GM12864 (cell line): ENCODE data around the gene SAA4.
"Not testable (repeated sequence)": the region's sequence is repeated elsewhere in the genome, so short reads cannot be mapped to it uniquely, and the experiment has no call there.

Experiments
- DNase-seq: peaks from one replicate; pipeline ENCODE4 v3.0.0-alpha.2; 2011; ENCODE audit warnings: low read depth
- H3K4me3 ChIP-seq: 2 replicates; pipeline ENCODE4 v1.5.1; 2011; ENCODE audit warnings: mild to moderate bottlenecking, low read depth, low read length, control low read depth
- TF ChIP-seq, protein P1 (sequence below): IDR thresholded peaks from 2 replicates; pipeline ENCODE4 v1.5.1; 2011; ENCODE audit warnings: low read depth, mild to moderate bottlenecking, moderate library complexity, low read length, control low read depth, inconsistent platforms; ENCODE audit errors: missing control alignments

Gene SAA4

DNA sequence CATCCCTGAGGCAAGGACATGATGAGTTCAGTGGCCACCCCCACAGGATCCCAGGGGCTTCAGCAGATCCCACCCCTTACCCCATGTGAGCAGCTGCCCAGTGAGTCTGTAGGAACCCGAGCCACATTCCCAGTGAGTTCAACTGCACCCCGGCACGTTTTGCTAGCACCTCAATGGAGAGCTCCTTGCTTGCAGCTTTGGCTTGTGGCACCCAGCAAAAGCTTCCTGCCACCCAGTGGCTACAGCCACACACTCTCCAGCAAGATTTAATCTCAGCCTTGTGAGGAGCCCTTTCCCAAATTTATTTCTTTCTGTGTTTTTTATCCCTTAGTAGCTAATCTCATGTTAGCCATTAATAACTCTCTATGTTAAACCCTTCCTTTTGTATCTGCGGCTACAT, 33.5 kb upstream of the SAA4 start:
- no peak for DNase-seq
- TF ChIP-seq, protein P1, sequence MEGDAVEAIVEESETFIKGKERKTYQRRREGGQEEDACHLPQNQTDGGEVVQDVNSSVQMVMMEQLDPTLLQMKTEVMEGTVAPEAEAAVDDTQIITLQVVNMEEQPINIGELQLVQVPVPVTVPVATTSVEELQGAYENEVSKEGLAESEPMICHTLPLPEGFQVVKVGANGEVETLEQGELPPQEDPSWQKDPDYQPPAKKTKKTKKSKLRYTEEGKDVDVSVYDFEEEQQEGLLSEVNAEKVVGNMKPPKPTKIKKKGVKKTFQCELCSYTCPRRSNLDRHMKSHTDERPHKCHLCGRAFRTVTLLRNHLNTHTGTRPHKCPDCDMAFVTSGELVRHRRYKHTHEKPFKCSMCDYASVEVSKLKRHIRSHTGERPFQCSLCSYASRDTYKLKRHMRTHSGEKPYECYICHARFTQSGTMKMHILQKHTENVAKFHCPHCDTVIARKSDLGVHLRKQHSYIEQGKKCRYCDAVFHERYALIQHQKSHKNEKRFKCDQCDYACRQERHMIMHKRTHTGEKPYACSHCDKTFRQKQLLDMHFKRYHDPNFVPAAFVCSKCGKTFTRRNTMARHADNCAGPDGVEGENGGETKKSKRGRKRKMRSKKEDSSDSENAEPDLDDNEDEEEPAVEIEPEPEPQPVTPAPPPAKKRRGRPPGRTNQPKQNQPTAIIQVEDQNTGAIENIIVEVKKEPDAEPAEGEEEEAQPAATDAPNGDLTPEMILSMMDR = no peak
- H3K4me3 ChIP-seq = no peak overlapping the region

DNA sequence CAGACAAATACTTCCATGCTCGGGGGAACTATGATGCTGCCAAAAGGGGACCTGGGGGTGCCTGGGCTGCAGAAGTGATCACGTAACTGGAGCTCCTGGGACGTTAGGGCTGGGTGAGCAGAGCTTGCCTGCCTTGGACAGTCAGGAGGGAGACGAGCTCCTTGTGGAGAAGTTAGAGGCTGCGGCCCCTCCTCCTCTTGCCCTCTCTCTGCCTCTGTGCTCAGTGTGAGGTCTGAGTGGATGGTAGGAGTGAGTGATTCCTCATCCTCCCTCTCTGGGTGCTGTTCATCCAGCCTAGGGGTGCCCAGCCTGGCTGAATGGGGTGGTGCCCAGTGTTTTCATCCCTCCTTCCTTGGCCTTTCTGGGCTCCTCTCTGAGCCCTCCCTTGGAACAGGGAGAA, 32.6 kb upstream of the SAA4 start:
- not testable (repeated sequence) for DNase-seq, H3K4me3 ChIP-seq

DNA sequence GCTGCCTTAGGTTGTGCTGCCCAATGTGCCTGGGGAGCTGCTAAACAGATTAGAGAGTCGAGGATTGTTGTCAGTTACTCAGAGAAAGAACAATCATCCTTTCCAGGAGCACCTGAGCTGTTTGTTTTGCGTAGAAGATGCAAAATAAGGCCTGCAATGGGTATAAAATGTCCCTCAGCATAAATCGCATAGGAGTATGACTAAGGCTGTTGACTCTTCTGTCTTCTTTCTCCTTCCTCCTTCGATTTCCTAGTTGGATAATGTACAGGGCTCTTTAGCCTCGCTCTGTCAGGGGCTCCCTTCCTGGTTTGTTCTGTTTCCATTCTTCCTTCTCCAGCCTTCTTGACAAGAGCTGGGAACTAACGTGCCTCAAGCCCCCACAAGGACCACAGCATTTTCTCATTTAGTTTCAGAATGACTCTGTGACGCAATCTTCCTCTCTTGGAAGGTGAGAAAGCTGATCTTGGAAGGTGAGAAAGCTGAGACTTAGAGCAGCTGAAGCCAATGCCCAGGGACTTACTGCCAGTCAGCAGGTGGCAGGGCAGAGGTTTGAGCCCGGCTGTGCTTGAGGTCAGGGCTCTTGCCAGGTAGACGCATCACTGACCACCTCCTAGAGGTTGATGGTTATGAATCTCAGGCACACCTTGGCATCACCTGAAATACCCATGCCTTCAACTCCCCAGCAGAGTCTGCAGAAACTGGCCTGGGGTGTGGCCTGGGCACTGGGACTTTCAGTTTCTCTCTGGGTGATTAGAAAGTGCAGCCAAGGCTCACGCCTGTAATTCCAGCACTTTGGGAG, 30.9 kb upstream of the SAA4 start:
- DNase-seq, H3K4me3 ChIP-seq: not testable (repeated sequence)

DNA sequence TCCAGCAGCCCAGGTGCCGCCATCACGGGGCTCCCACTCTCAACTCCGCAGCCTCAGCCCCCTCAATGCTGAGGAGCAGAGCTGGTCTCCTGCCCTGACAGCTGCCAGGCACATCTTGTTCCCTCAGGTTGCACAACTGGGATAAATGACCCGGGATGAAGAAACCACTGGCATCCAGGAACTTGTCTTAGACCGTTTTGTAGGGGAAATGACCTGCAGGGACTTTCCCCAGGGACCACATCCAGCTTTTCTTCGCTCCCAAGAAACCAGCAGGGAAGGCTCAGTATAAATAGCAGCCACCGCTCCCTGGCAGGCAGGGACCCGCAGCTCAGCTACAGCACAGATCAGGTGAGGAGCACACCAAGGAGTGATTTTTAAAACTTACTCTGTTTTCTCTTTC, 29.3 kb upstream of the SAA4 start, which contains the start of gene SAA1:
TSS of gene SAA1 (plus strand) at position 316 of the 400 bp plus-strand sequence. CDS start 624 bp downstream, outside the sequence.
- DNase-seq = no peak
- H3K4me3 ChIP-seq = no peak within 1 kb of the TSS
- TF ChIP-seq, protein P1 = no peak

DNA sequence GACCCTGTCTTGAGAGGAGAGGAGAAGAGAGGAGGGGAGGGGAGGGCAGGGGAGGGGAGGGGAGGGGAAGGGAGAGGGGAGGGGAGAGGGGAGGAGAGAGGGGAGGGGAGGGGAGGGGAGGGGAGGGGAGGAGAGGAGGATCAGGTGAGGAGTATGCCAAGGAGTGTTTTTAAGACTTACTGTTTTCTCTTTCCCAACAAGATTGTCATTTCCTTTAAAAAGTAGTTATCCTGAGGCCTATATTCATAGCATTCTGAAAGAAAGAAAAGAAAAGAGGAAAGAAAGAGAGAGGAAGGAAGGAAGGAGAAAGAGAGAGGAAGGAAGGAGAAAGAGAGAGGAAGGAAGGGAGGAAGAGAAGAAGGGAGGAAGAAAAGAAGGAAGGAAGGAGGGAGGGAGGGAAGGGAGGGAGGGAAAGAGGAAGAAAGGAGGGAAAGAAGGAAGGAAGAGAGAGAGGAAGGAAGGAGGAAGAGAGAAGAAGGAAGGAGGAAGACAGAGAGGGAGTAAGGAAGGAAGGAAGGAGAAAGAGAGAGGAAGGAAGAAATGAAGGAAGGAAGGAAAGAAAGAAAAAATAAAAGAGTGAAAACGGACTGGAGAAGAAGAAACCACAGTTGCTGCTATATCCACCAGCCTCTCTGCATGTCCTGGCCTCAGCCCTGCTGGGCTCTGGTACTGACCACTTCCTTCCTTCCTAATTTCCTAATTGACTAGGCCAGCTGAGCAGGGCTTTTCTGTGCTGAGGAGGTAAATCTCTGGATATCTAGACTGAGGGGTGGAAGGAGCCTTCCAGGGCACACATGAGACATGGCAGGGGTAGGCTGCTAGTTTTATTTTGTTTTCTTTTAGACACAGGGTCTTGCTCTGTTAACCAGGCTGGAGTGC, 28.3 kb upstream of the SAA4 start:
- TF ChIP-seq, protein P1 = no peak
- no peak for DNase-seq
- no peak overlapping the region for H3K4me3 ChIP-seq

DNA sequence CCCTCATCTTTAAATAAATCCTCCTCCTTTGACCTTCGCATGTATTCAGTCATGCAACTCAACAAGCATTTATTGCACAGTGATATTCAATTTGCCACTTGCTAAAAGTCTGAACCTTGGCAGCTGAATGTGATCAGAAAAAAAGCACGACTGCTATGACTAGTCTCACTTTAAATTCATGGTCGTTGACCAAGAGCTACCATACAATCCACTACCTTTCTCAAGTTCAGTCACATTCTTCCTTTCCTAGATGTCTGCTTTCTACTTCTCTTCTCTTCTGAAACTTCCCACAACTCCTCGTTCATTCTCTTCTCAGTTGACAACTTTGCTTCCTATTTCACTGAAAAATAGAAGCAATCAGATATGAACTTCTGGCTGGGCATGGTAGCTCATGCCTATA, 27.4 kb upstream of the SAA4 start:
- H3K4me3 ChIP-seq = no peak overlapping the region
- TF ChIP-seq, protein P1 = no peak
- DNase-seq = no peak

DNA sequence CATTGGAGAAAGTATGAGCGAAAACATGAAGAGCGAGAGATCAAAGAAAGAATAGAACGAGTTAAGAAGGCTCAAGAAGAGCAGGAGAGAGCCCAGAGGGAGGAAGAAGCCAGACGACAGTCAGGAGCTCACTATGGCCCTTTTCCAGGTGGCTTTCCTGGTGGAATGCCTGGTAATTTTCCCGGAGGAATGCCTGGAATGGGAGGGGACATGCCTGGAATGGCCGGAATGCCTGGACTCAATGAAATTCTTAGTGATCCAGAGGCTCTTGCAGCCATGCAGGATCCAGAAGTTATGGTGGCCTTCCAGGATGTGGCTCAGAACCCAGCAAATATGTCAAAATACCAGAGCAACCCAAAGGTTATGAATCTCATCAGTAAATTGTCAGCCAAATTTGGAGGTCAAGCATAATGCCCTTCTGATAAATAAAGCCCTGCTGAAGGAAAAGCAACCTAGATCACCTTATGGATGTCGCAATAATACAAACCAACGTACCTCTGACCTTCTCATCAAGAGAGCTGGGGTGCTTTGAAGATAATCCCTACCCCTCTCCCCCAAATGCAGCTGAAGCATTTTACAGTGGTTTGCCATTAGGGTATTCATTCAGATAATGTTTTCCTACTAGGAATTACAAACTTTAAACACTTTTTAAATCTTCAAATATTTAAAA, 26.2 kb upstream of the SAA4 start:
- not testable (repeated sequence) for DNase-seq, H3K4me3 ChIP-seq

DNA sequence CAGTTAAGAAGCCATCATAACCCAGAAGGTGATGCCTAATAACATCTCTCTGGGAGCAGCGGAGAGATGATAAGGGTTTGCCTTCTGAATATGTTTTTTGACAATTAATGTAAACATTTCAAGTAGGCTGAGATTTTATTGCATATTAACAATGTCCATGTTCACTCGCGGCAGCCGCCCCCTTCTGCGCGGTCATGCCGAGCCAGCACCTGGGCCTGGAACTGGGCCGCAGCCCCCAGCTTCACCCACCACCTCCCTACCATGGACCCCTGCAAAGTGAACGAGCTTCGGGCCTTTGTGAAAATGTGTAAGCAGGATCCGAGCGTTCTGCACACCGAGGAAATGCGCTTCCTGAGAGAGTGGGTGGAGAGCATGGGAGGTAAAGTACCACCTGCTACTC, 25.1 kb upstream of the SAA4 start:
- DNase-seq = no peak
- TF ChIP-seq, protein P1 = no peak
- H3K4me3 ChIP-seq = no peak overlapping the region
